ENCODE measurements around the gene CUBN. TPM values are rescaled to one million over a fixed set of nuclear protein-coding genes. Genes with fewer than 3 reads are reported as not detected.

CUBN gene
- total and polyA plus RNA-seq, 9 of the 15 experiments (the other 6 are each of a cell fraction or from before 2014, with no cell fraction given) = 0.04 to 0.33 (median 0.09) TPM

GRCh38 chr10:17076626-17077345 lies 52.8 kb downstream of the CUBN start:
- Histone ChIP-seq H3K9me3 (replicated peaks; ENCODE audit: control insufficient read depth, insufficient read depth, low read depth, low read length) (no peaks in the 10 kb centered on the region), H3K4me1 (replicated peaks in 1 of 2; ENCODE audit: control insufficient read depth in 2 of 2, insufficient read depth in 2 of 2, low read length in 2 of 2) (peaks cover 0 to 5% of the 10 kb centered on the region in 2 experiments; a peak in 1 of 5 replicates), H3K4me2 (ENCODE audit: insufficient read depth, low read length) (no peak overlapping the region), H2AFZ (ENCODE audit: low read depth, low read length) (peak overlapping the region; percentile 69; the same call in 1 of the 2 replicates), H3K4me3 (no peak overlapping the region), H3K9me1 (ENCODE audit: control insufficient read depth, insufficient read depth, low read length) (no peaks in the 10 kb centered on the region), H3K27ac (ENCODE audit: extremely low read depth, low read depth, low read length) (no peak overlapping the region), H3K36me3 (ENCODE audit: control insufficient read depth, insufficient read depth, low read length) (no peaks in the 10 kb centered on the region), H3K27me3 (ENCODE audit: control insufficient read depth in 2 of 2, insufficient read depth in 2 of 2, low read length in 2 of 2) (no peaks in the 10 kb centered on the region), H3K79me2 (ENCODE audit: control insufficient read depth, insufficient read depth, low read length) (no peaks in the 10 kb centered on the region), H4K20me1 (replicated peaks; ENCODE audit: control insufficient read depth, insufficient read depth, low read length) (no peaks in the 10 kb centered on the region), H3K9ac (ENCODE audit: insufficient read depth in 1 of 2, low read depth in 2 of 2, low read length in 2 of 2) (no peak overlapping the region)
- in situ Hi-C loops (cut with MboI) (no loop called here), intact Hi-C loops (cut with micrococcal nuclease) (no loop called here)
- ATAC-seq (no peak), DNase-seq (ENCODE audit: extremely low read depth in 1 of 4, low spot score in 3 of 4) (no peak), FAIRE-seq (no peak)
- no peak for TF ChIP-seq ZNF143 (CRISPR knock-in tag; IDR thresholded peaks at IDR 0.05)
- no peak for TF ChIP-seq PKNOX1 (IDR thresholded peaks at IDR 0.05)
- no peak for TF ChIP-seq ZC3H11A (IDR thresholded peaks at IDR 0.05; ENCODE audit: low read depth, low read length)
- TF ChIP-seq CBX3 (IDR thresholded peaks at IDR 0.05; ENCODE audit: borderline replicate concordance in 1 of 2, low read length in 2 of 2) = no peak
- TF ChIP-seq SAFB2 (IDR thresholded peaks at IDR 0.05; ENCODE audit: borderline replicate concordance, low read depth, low read length, severe bottlenecking) = no peak
- TF ChIP-seq NR2F6 (CRISPR knock-in tag; IDR thresholded peaks at IDR 0.05) = no peak
- no peak for TF ChIP-seq ZNF436 (CRISPR knock-in tag; IDR thresholded peaks at IDR 0.05)
- TF ChIP-seq CREB3L1 (IDR thresholded peaks at IDR 0.05; ENCODE audit: borderline replicate concordance, low read depth) = no peak
- CTCF ChIA-PET (ENCODE audit: low intra/inter-chr PET ratio) = no interaction called here
- POLR2A ChIA-PET = interaction anchor here (2.6 kb wide), 1 partner anchor 125 kb away, joined by 6 read pairs; the partner anchor contains the start of gene TRDMT1
- BruUV-seq (replicated peaks) = no TSS peak
- WGBS (ENCODE audit: insufficient coverage, low coverage, missing lambda C conversion rate) = 26% methylated on average over 8 of the region's 8 CpGs

Data from K562 (cell line).